Measurements from ENCODE around the gene DPPA3. TPM values are rescaled to one million over a fixed set of nuclear protein-coding genes. Genes with fewer than 3 reads are reported as not detected.

DPPA3 gene
- total and polyA plus RNA-seq, 8 donors, result not detected

DNA sequence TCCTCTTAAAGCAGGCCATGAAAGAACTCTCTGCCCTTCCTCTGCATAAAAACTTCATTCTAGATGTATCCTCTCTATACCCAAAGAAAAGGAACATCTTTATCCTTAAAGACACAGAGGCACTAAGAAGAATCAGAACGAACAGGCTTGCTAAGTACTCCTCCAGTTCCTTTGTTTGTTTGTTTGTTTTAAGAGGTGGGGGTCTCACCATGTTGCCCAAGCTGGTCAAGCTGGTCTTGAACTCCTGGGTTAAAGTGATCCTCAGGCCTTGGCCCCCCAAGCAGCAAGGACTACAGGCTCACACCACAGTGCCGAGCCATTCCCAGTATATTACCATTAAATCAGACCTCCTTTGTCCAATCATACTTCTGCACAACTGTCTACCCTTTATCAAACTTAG lies 29.7 kb upstream of the DPPA3 start:
- TF ChIP-seq POLR2A (IDR thresholded peaks at IDR 0.05) (no peak), CTCF (IDR thresholded peaks at IDR 0.05) (no peak), EP300 (IDR thresholded peaks at IDR 0.05) (no peak), POLR2AphosphoS5 (IDR thresholded peaks at IDR 0.05) (no peak)
- 51 to 66% (median 57%) methylated on average over 2 of the region's 2 CpGs for WGBS, 5 donors
- H3K27ac ChIP-seq, result no peak overlapping the region
- no peaks in the 10 kb centered on the region for H3K36me3 ChIP-seq
- no peak for DNase-seq
- no peaks in the 10 kb centered on the region for H3K4me1 ChIP-seq
- peaks cover 0 to 6% (median 0%) of the 10 kb centered on the region in 3 donors for H3K27me3 ChIP-seq
- H3K4me3 ChIP-seq, result no peak overlapping the region
- intact Hi-C loops (cut with DNase I; ENCODE audit: low total_unique reads), result no loop called here
- H3K9me3 ChIP-seq, result no peaks in the 10 kb centered on the region

- intact Hi-C loops (cut with DNase I; ENCODE audit: low total_unique reads), result no loop called here
- H3K27me3 ChIP-seq, result no peaks in the 10 kb centered on the region
- H3K9me3 ChIP-seq, result no peaks in the 10 kb centered on the region
- TF ChIP-seq POLR2AphosphoS5 (IDR thresholded peaks at IDR 0.05) (no peak), EP300 (IDR thresholded peaks at IDR 0.05) (no peak), POLR2A (IDR thresholded peaks at IDR 0.05) (no peak), CTCF (IDR thresholded peaks at IDR 0.05) (no peak)
- no peaks in the 10 kb centered on the region for H3K36me3 ChIP-seq
- H3K4me3 ChIP-seq, result no peak overlapping the region
- 66 to 79% (median 75%) methylated on average over 6 of the region's 6 CpGs for WGBS, 5 donors
- no peaks in the 10 kb centered on the region for H3K4me1 ChIP-seq
- no peak overlapping the region for H3K27ac ChIP-seq
- no peak for DNase-seq
Observed at GRCh38 chr12:7693793-7694192, 17.4 kb upstream of the DPPA3 start.

DNA sequence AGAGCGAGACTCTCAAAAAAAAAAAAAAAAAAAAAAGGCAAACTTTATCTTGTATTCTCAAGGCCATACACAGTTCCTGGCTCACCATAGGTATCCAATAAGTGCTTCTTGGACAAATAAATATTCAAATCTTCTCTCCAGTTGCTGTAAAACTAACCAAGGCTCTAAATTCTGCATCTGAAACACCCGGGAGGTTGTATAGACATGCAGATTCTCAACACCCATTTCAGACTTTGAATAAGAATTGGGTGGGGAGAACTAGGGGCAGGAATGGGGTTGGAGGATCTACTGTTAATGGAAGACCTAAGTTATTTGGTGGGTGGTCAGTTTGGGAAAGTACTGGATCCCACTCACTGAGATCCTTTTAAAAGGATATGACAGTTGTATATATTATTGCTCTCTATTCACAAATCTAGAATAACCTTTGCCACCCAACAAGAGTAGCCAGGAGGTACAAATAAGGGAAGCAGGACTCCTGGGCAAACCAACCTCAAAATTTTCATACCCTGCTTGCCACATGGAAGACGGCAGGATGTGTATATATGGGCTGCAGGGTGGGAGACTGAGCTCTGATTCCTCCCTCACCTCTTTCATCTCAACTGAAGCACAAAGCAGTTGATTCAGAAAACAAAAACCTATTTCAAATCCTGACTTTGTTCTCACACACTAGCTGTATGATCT lies 16.5 kb upstream of the DPPA3 start:
- TF ChIP-seq CTCF (IDR thresholded peaks at IDR 0.05) (no peak), EP300 (IDR thresholded peaks at IDR 0.05) (no peak), POLR2AphosphoS5 (IDR thresholded peaks at IDR 0.05) (no peak), POLR2A (IDR thresholded peaks at IDR 0.05) (no peak)
- intact Hi-C loops (cut with DNase I; ENCODE audit: low total_unique reads), result no loop called here

GRCh38 chr12:7695237-7695560 lies 16.0 kb upstream of the DPPA3 start:
- no peak for TF ChIP-seq EP300 (IDR thresholded peaks at IDR 0.05)
- no peak for TF ChIP-seq POLR2AphosphoS5 (IDR thresholded peaks at IDR 0.05)
- no peak for TF ChIP-seq POLR2A (IDR thresholded peaks at IDR 0.05)
- no peak for TF ChIP-seq CTCF (IDR thresholded peaks at IDR 0.05)
- no peaks in the 10 kb centered on the region for H3K4me1 ChIP-seq
- WGBS, 5 donors, result 29 to 38% (median 36%) methylated on average over 10 of the region's 10 CpGs
- H3K9me3 ChIP-seq, result no peaks in the 10 kb centered on the region
- no peak for DNase-seq
- intact Hi-C loops (cut with DNase I; ENCODE audit: low total_unique reads), result no loop called here
- no peak overlapping the region for H3K27ac ChIP-seq
- peak overlapping the region in 1 of 4 donors; percentile 5 for H3K4me3 ChIP-seq
- no peaks in the 10 kb centered on the region for H3K27me3 ChIP-seq
- no peaks in the 10 kb centered on the region for H3K36me3 ChIP-seq

More for the DNA sequence above, 16.5 kb upstream of the DPPA3 start:
- WGBS, 5 donors, result 58 to 70% (median 65%) methylated on average over 3 of the region's 3 CpGs
- DNase-seq, result no peak
- no peaks in the 10 kb centered on the region for H3K4me1 ChIP-seq
- no peaks in the 10 kb centered on the region for H3K9me3 ChIP-seq
- no peak overlapping the region for H3K27ac ChIP-seq
- no peak overlapping the region for H3K4me3 ChIP-seq
- H3K36me3 ChIP-seq, result no peaks in the 10 kb centered on the region
- H3K27me3 ChIP-seq, result no peaks in the 10 kb centered on the region
